SU-DHL-6 (cell line): ENCODE data around the gene RPL28.

Experiments used
- CTCF ChIP-seq: fragments of 200-600 bp; sonication (generic); IDR thresholded peaks from one replicate; pipeline ENCODE4 v1.5.1; 2017; ENCODE audit warnings: antibody characterized with exemption, mild to moderate bottlenecking, low read length, moderate library complexity; ENCODE audit not compliant: insufficient read depth, poor library complexity, severe bottlenecking
- EZH2phosphoT487 ChIP-seq: fragments of 200-600 bp; sonication (generic), shearing (Covaris generic); conservative IDR thresholded peaks from 2 replicates; pipeline ENCODE4 v1.6.1; 2018; ENCODE audit warnings: mild to moderate bottlenecking, antibody characterized with exemption, low read length, moderate library complexity, mixed read lengths

GRCh38 chr19:55442372-55442961, 56.7 kb downstream of the RPL28 start:
- TF ChIP-seq CTCF (no peak), EZH2phosphoT487 (no peak)
